SK-N-DZ (cell line): ENCODE measurements around the gene MELTF. TPM values are rescaled to one million over a fixed set of nuclear protein-coding genes. Genes with fewer than 3 reads are reported as not detected.
A peak's percentile ranks its signal among the peaks of the same experiment; 100 is the strongest.
"Not testable (repeated sequence)": the region's sequence is repeated elsewhere in the genome, so short reads cannot be mapped to it uniquely, and the experiment has no call there.

ENCODE experiments used
- DNase-seq: peaks from one replicate; pipeline ENCODE4 v3.0.0-alpha.2; 2015; ENCODE audit warnings: low spot score
- polyA plus RNA-seq, 2 experiments: library from polyadenylated mRNA; depleted of rRNA; stranded (reverse); fragments of >200 nt; gene quantifications; 2 replicates each; pipeline ENCODE4 v1.2.3, GENCODE V29; 2014

MELTF gene
- 5.7 and 8.8 TPM in 2 replicates for polyA plus RNA-seq (2014; cell fraction: cytosol; rRNA removed)
- 27.5 and 31.1 TPM in 2 replicates for polyA plus RNA-seq (2014; cell fraction: nucleus; rRNA removed)

DNA sequence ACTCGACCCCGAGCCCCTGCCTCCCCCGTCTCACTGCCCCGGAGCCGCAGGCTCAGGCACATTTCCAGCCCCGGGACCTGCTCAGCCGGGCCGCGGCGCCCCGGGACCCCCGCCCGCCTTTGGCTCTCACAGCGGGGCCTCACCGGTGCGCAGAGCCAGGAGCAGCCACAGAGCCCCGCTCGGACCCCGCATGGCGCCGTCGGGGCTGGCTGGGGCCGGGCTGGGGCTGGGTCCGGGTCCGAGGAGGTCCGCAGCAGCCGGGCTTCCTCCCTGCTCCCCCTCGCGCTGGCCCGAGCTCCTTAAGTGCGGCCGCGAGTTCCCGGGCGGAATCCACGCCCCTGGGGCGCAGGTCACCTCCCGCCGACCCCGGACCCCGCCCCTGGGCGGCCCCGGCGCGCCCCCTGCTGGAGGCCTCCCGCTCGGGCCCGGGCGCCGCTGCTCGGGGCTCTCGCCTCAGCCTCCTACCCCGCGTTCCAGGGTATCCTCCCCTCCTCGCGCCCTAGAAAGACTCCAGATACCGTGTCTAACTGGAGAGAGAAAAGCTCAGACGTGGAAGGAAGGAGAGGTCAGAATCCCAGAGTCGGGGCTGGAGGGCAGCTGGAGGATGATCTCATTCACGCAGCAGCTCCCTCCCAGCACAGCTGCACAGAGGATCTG lies at the start of gene MELTF:
MELTF (minus strand) TSS at position 307 of the 657 bp plus-strand sequence; CDS start at position 192, 115 bp downstream.
- DNase-seq, result peak; percentile 75

- DNase-seq, result no peak
These were observed 46.8 kb upstream of the MELTF start for GRCh38 chr3:197076415-197076814.

DNA sequence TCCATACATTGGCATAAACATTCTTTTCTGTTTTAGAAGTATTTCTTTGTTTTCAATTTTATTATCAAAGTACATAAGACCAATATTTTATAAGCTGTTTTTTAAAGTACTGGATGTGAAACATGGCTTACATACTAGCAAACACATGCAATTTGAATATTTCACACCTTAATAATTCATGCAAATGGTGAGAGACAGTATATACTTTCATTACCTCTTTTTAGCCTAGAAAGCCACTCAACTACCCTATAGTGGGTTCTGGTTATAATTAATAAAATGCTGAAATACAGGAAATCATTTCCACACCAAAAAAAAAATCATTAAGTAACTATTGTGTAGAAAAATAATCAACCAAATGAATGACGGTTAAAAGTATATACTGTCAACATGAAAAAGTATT lies 38.5 kb upstream of the MELTF start:
- no peak for DNase-seq

GRCh38 chr3:197064771-197065170 lies 35.2 kb upstream of the MELTF start:
- DNase-seq, result no peak

GRCh38 chr3:197062446-197062845 lies 32.8 kb upstream of the MELTF start:
- no peak for DNase-seq

DNA sequence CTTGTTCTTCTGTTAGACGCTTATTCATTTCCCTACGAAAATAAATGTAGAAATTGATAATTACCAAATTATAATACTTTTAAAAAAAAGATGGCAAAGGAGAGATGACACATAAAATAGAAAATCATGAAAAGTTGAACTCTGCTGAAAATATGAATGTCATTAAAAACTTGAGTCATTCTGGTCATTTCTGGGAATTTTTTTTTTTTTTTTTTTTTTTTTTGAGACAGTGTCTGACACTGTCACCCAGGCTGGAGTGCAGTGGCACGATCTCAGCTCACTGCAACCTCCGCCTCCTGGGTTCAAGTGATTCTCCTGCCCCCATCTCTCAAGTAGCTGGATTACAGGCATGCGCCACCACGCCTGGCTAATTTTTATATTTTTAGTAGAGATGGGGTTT lies 22.0 kb upstream of the MELTF start:
- not testable (repeated sequence) for DNase-seq

DNA sequence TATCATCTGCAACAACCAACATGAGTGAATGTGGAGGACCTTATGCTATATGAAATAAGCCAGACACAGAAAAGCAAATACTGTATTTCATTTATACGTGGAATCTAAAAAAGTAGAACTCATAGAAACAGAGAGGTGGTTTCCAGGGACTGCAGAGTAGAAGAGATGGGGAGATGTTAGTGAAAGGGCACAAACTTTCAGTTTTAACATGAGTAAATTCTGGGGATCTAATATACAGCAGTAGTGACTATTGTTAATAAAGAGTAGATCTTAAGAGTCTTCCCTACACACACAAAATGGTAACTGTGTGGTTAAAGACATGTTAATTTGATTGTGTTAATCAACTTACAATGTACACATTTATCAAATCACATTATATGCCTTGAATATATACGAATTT lies 20.9 kb upstream of the MELTF start:
- no peak for DNase-seq

DNA sequence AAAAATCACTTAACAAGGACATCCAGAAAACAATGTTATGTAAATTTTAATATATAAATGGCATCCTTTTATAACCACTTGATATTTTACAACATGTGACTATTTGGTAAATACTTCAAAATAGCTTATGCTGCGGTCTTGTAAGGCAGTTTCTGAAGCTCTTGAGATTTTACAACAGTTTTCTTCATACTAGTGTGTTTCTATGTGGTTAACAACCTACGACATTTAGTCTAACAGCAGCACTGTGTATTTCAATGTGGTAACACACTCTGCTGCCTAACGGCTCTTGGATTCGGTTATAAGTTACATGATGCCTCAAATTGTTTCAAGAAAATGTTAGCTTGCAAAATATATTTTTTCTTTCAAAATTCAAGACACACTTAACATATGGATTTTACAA lies 12.9 kb upstream of the MELTF start:
- no peak for DNase-seq

DNA sequence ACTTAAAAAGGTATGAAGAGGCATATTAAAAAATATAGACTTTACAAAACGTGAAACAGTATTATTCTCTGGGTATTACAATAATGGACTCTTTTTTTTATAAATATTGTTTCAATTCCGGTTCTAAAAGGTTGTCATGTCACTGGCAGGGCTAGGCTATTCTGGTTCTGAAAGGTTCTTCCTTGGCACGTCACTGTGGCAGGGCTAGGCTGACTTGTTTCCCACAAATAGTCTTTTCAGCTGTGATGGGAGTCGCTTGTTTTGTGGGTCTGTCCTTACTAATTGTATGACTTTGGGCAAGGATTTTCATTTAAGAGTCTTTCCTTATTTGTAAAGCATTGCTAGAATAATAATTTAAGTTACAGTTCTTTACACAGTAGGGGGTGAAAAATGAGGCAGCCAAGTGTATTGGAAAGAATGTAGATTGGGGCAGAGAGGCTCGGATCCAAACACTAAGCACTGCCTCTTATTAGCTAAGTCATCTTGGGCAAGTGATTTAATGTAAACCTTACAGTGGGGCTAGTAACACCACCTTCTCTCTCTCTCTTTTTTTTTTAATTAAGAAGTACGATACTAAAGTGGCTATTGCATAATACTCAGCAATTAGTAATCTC lies 12.4 kb upstream of the MELTF start:
- DNase-seq, result no peak

- no peak for DNase-seq
These were observed 11.0 kb upstream of the MELTF start for GRCh38 chr3:197040658-197041057.

DNA sequence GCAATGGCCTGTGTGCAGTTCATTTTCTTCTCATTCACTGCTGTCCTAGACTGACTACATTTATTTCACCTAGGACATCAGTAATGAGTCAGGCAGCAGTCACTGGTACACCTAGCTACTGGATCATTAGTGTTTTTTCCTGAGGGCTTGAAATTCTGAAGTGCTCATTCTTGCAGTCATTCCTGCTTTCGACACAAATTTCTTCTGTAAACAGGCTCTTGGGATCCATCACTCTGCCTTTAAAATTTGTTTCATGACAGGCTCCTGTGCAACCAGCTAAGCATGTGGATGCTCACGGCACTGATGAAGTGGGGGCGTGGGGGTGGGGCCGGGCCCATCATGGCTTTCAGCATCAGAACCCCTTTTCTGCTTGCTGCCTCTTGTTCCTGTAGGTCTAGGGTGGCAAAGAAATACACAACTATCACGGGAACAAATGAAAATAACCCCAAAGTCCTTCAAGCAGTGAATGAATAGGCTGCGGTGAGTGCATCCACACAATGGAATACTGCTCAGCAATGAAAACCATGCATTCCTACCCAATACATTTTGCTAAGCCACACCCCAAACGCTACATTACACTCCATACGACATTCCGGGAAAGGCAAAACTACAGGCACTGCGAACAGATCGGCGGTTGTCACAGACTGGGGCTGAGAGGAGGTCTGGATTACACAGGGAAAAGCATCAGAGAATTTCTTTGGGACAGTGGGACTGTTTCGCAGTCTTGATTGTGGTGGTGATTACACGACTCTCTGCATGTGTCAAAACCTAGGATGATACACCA lies 9.3 kb upstream of the MELTF start:
- DNase-seq, result no peak

- no peak for DNase-seq
These were observed 6.0 kb upstream of the MELTF start for GRCh38 chr3:197035577-197035976.

- DNase-seq, result not testable (repeated sequence)
These were observed 5.2 kb upstream of the MELTF start for GRCh38 chr3:197034778-197035177.

GRCh38 chr3:197033764-197034163 lies 4.1 kb upstream of the MELTF start:
- DNase-seq, result not testable (repeated sequence)

DNA sequence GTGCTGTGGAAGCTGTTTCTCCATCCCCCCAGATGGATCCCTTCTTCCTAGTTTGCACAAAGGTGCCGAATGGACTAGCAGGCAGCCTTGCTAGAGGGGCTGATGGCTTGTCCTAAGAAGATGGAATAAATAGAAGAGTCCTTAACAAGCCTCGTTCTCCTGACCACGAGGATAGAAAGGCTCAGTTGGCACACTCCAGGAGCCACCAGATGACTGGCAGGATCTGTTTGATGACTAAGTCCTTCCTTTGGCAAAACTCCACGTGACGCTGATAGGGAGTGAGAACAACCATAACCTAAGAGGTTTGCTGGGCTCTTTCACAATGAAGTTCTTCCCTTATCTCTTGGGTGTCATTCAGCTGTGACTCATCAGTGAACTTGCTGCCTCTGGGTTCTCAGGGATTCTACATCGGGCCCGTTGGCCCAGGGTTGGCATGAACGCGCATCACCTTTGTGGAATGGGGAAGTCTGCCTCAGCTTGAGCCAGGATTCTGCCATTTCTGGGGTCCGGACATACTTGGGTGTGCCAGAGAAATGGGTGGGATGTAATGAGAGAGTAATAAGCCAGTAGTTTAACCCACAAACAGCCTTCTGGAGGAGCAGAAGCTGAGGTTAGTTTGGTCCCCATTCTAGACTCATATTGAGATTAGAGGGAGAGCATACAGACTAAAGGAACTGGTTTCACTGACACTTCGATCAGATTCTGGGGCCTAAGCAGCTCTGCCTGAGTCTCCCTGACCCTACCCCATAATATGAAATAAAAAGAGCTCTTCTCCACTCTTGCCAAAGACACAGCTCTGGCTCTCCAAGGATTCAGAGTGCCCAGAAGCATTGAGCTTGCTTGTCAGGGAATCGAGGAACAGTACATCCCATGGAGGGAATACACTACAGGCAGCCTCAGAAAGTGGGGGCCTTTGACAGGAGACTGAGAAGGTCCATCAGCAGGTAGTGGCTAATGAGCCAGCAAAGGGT lies 2.0 kb upstream of the MELTF start:
- DNase-seq, result no peak

- DNase-seq, result no peak
These were observed 1.0 kb upstream of the MELTF start for GRCh38 chr3:197030379-197031314.

DNA sequence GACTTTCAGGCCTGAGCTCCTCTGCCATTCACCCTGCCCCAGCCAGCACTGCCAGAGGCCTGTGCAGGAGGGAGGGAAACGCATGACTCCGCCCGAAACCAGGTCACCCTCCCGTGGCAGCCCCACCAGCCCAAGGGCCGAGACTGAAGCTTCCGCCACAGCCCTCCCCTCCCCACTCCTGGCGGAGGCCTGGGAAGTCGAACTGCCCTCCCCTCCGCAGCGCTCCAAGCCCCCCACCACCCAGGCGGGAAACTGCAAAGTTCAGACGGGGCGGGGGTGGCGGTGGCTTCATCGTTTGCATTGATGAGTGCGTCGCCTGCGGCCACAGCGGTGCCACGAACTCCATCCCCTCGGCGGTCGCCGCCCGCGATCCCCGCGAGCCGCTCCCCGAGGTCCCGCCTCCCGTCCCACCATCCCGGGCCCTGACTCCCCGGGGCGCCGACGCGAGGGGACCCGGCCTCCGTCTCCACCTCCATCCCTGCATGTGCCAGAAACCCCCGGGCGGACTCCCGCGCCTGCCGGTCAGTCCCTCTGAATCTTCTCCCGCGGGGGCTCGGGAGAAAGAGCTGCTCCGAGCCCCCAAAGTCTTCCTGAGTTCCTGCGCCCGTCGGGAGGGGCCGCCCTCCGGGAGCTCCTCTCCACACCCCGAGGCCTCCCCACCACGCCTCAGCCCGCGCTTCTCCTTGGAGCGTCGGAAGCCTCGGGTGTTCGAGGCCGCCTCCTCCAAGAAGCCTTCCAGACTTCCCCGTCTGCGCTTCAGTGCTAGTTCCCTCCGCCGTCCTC lies 698 bp downstream of the MELTF start:
- no peak for DNase-seq

GRCh38 chr3:197027896-197028727 lies 1.5 kb downstream of the MELTF start:
- no peak for DNase-seq
